Endometrial microvascular endothelial cells (primary cell): Measurements from ENCODE around the gene TBC1D17. TPM values are rescaled to one million over a fixed set of nuclear protein-coding genes. Genes with fewer than 3 reads are reported as not detected.

Source experiments
- in situ Hi-C: cut with HindIII; loops from 2 replicates; pipeline ENCODE4 v1.10.0; 2017; ENCODE audit warnings: low sequenced_read_pairs, low pct_unique_long_range_greater_than_20kb; ENCODE audit errors: inconsistent ontology term
- total RNA-seq: library from RNA; depleted of rRNA; stranded (reverse); fragments of >200 nt; gene quantifications from one replicate; pipeline ENCODE4 v1.2.3, GENCODE V29; 2015; ENCODE audit errors: inconsistent ontology term

Gene TBC1D17
- total RNA-seq, 1 donor from 2014 or later = 12.6 TPM

DNA sequence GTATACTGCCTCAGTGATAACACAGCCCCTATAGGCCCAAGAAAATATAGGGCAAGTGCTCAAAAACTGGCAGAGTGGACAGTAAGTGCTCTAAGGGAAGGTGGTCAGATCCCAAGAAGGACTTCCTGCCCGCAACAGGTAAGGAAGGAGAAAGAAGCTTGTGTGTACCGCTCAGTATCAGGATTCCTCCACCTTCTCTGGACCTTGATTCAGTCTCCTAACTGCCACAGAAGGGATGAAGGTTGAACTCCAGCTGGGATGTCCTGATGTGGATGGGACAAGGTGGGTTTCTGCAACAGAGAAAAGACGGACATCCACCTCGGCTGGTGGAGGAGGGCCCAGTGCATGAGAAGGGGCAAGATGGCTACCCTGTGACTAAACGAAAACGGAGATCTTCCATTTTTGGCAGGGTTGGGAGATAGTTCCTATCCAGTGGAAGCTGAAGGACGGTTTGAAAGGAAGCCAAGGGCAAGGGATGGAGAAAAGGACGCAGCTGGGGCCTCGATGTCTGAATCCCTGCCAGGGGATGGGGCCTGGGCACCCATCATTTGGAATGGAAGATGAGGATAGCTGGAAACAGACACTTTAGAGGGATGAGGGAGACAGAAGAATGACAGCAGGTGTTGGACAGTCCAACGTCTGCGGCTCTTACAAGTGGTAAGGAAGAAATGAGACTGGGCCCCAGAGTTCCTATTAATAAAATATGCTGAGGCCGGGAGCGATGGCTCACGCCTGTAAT lies 50.2 kb downstream of the TBC1D17 start:
- in situ Hi-C loops = no loop called here

DNA sequence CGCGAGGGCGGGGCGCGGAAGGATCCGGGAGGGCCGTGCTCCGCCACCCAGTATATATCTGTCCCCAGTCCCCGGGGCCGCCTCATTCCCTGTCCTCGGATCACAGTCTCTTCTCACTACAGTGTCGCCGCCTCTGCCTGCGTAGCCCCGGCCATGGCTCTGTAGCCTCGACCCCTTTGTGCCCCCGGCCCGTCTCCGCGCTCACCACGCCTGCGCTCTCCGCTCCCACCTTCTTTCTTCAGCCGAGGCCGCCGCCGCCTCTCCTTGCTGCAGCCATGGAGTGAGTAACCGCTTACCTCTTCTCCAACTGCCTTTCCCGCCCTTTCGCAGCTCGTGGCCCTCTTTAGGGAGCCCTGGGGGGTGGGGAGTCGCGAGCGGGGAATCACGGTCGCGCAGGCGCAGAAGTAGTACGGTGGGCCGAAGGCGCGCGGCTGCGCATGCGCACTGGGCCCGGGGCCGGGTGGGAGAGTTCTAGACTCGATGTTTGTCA lies 51.7 kb downstream of the TBC1D17 start, which contains the start of the genes ATF5 and NUP62:
Gene ATF5 (plus strand): TSS at position 85 of the 490 bp plus-strand sequence. CDS start 1,646 bp downstream, outside the sequence.
Gene NUP62 (minus strand): TSS at position 384 of the 490 bp plus-strand sequence. CDS start 19,697 bp downstream, outside the sequence.
- in situ Hi-C loops = no loop called here

DNA sequence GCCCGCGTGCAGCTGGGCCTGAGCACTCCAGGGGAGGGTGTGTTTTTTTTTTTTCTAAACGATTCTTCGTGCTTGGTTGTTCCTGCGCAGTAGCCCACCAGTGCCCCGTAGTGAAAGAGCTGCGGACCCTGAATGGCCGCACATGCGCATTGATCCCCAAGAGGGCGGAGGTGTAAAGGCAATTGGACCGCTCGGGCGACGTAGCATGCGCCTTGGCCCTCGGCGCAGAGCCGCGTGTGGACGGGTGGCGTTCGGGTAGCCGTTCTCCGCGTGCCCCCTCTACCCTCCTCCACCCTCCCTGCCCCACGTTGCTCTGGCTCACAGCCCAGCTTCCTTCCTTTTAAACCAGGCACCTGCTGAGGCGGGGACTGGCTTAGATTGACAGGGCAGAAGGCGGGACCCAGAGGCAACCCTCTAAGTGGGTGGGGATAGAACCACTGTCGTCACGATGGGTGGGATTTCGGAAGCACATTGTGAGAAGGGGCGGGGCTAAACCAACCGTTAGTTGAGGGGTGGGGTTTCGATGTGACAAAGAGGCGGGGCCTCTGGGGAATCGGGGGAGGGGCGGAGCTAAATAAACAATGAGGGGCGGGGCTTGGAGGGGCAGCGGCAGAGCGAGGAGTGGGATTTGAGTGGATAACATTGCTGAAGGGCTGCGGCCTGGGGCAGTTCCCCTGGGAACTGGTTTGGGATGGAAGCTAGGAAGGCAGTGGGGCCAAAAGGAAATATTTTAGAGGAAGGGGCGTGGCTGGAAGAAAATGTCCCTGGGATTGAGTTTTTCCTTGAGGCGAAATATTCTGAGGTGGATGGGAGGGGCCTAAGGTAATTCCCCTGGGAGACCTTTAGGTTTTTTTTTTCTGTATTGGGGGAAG lies 52.3 kb downstream of the TBC1D17 start:
- in situ Hi-C loops = no loop called here

DNA sequence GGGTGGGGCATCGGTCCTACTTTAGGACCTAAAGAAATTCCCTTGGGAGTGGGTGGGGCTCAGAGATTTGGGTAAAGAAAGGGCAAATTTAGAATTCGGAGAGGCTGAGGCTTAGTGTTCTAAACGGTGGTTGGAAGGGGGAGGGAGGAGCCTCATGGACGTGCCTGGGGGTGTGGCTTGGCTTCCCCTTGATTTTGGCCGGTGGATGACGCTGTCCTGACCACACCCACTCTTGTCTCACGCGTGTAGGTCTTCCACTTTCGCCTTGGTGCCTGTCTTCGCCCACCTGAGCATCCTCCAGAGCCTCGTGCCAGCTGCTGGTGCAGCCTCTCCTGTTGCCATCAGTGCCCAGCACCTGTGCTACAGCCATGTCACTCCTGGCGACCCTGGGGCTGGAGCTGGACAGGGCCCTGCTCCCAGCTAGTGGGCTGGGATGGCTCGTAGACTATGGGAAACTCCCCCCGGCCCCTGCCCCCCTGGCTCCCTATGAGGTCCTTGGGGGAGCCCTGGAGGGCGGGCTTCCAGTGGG lies 53.0 kb downstream of the TBC1D17 start:
- in situ Hi-C loops = no loop called here

DNA sequence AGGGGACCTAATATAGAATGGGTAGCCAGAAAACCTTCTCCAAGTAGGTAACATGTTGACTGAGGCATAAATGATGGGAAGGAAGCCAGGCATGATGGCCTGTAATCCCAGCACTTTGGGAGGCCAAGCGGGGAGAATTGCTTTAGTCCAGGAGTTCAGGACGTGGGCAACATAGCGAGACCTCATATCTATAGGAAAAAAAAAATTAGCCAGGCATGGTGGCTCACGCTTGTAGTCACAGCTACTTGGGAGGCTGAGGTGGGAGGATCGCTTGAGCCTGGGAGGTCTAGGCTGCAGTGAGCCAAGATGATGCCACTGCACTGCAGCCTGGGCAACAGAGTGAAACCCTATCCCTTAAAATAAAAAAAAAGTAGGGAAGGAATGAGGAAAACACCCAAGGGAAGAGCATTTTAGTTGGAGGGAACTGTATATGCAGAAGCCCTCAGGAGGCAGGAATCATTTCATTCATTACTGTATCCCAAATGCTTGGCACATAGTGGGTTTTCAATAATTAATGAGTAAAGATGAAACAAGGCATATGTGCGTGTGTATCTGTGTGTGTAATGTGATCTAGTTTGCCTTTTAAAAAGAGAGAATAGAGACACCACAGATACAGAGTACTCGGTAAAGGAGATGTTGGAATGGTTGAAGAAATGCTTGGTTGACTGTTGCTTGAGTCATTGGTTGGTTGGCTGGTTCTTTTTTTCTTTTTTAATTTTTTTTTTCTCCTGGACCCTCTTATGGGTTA lies 54.0 kb downstream of the TBC1D17 start:
- in situ Hi-C loops = no loop called here

DNA sequence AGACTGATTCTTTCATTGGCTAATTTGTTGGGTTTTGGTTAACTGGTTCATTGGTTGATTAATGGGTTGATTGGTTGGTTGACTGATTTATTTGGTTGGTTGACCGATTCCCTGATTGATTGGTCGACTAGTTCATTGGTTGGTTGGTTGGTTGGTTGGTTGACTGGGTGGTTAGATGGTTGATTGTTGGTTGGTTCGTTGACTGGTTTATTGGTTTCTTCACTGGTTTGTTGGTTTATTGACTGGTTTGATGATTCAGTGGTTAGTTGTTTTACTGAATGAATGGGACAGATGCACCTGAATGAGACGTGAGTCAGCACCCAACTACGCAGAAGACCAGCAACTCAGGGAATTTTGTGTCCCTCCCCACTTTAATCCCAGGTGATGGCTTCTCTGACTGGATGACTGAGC lies 54.5 kb downstream of the TBC1D17 start:
- in situ Hi-C loops = no loop called here

DNA sequence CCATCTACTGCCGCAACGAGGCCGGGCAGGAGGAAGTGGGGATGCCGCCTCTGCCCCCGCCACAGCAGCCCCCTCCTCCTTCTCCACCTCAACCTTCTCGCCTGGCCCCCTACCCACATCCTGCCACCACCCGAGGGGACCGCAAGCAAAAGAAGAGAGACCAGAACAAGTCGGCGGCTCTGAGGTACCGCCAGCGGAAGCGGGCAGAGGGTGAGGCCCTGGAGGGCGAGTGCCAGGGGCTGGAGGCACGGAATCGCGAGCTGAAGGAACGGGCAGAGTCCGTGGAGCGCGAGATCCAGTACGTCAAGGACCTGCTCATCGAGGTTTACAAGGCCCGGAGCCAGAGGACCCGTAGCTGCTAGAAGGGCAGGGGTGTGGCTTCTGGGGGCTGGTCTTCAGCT lies 55.2 kb downstream of the TBC1D17 start:
- in situ Hi-C loops = no loop called here

DNA sequence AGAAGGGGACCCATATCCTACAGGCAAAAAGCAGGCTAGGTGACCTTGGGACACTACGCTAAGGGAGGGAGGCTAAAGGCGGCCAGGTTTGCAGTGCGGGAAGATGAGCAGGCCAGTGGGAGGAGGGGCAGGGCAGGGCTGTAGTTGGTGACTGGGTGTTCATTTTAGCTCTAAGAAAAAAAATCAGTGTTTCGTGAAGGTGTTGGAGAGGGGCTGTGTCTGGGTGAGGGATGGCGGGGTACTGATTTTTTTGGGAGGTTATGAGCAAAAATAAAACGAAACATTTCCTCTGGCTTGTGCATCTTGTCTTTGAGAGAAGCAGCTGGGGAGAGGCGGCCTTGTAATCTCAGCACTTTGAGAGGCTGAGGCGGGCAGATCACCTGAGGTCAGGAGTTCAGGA lies 56.1 kb downstream of the TBC1D17 start:
- in situ Hi-C loops = no loop called here

DNA sequence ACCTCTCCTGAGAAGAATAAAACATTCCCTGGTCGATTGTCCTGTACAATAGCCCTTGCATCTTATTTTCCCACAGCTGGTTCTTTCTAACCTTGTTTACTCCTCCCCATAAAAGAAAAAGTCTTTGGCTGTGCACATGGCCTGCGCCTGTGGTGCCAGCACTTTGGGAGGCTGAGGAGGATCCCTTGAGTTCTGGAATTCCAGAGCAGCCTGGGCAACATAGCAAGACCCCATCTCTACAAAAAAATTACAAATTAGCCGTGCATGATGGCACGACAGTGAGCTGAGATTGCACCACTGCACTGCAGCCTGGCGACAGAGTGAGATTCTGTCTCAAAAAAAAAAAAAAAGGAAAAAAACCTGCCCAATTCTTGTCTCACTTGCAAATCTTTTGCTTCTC lies 59.0 kb downstream of the TBC1D17 start:
- in situ Hi-C loops = no loop called here

DNA sequence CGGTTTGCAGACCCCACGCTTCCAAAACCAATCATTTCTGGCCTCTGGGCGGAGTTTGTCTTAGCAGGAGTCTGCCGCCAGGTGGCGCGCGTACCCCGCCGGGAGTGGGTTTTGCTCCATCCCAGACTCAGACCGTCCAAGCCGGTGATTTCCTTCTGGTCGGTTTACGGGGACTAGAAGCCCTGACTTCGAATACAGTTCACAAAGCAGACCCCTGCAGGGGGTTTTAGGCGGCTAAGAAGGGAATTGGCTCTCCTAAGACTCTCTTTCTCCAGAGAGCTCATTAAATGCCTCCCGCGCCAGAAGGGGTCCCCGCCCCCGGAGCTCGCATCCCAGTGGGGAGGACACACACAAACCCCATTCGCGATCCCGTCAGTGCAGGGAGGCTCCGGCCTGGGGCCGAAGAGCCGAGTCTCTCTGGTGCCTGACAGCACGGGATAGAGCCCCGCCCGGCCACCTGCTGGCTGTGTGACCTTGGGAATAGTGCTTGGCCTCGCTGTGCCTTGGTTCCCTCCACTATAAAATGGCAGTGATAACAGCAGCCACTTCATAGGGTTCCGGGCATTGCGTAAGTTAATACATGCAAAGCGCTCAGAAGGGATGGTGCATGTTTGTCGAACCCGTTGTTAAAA lies 60.4 kb downstream of the TBC1D17 start:
- in situ Hi-C loops = no loop called here

Other genes starting within 250 kb of the TBC1D17 start
- gene RRAS, start 237.6 kb upstream of the TBC1D17 start, total RNA-seq = 45.0 TPM
- 73.5 TPM for gene SCAF1, start 235.5 kb upstream of the TBC1D17 start, total RNA-seq
- gene IRF3, start 211.8 kb upstream of the TBC1D17 start, total RNA-seq = 81.9 TPM
- 51.6 TPM for gene BCL2L12, start 211.8 kb upstream of the TBC1D17 start, total RNA-seq
- 456 TPM for gene PRMT1, start 200.4 kb upstream of the TBC1D17 start, total RNA-seq
- gene ADM5, start 188.1 kb upstream of the TBC1D17 start, total RNA-seq = not detected
- gene CPT1C, start 186.6 kb upstream of the TBC1D17 start, total RNA-seq = 9.6 TPM
- not detected for gene TSKS, start 114.4 kb upstream of the TBC1D17 start, total RNA-seq
- gene AP2A1, start 110.7 kb upstream of the TBC1D17 start, total RNA-seq = 125 TPM
- 10.6 TPM for gene FUZ, start 64.4 kb upstream of the TBC1D17 start, total RNA-seq
- gene MED25, start 59.4 kb upstream of the TBC1D17 start, total RNA-seq = 31.7 TPM
- gene PTOV1, start 26.5 kb upstream of the TBC1D17 start, total RNA-seq = 59.8 TPM
- gene PNKP, start 10.1 kb upstream of the TBC1D17 start, total RNA-seq = 50.6 TPM
- gene AKT1S1, start 347 bp upstream of the TBC1D17 start, total RNA-seq = 23.1 TPM
- gene IL4I1, start 19.2 kb downstream of the TBC1D17 start, total RNA-seq = 1.2 TPM
- 26.7 TPM for gene ATF5, start 51.5 kb downstream of the TBC1D17 start, total RNA-seq
- gene NUP62, start 51.8 kb downstream of the TBC1D17 start, total RNA-seq = 87.8 TPM
- not detected for gene SIGLEC11, start 83.5 kb downstream of the TBC1D17 start, total RNA-seq
- 44.6 TPM for gene VRK3, start 147.7 kb downstream of the TBC1D17 start, total RNA-seq
- 8.0 TPM for gene ZNF473, start 148.3 kb downstream of the TBC1D17 start, total RNA-seq